ENCODE data around the gene PLA2G3.

GRCh38 chr22:31123292-31123602 lies 17.1 kb downstream of the PLA2G3 start:
- TF ChIP-seq MAFK (IDR thresholded peaks at IDR 0.05; ENCODE audit: partially characterized antibody) (no peak), HOXA7 (CRISPR knock-in tag; IDR thresholded peaks at IDR 0.05) (no peak), KDM1A (IDR thresholded peaks at IDR 0.05; ENCODE audit: low read depth) (no peak), REST (IDR thresholded peaks at IDR 0.05) (no peak), MYC (IDR thresholded peaks at IDR 0.05; ENCODE audit: borderline replicate concordance, low read length) (no peak), TP53 (CRISPR knock-in tag; IDR thresholded peaks at IDR 0.05) (no peak), BHLHE40 (IDR thresholded peaks at IDR 0.05; ENCODE audit: low read depth, low read length) (no peak), POLR2A (IDR thresholded peaks at IDR 0.05; ENCODE audit: low read length) (no peak)
- TF ChIP-seq, protein P1, sequence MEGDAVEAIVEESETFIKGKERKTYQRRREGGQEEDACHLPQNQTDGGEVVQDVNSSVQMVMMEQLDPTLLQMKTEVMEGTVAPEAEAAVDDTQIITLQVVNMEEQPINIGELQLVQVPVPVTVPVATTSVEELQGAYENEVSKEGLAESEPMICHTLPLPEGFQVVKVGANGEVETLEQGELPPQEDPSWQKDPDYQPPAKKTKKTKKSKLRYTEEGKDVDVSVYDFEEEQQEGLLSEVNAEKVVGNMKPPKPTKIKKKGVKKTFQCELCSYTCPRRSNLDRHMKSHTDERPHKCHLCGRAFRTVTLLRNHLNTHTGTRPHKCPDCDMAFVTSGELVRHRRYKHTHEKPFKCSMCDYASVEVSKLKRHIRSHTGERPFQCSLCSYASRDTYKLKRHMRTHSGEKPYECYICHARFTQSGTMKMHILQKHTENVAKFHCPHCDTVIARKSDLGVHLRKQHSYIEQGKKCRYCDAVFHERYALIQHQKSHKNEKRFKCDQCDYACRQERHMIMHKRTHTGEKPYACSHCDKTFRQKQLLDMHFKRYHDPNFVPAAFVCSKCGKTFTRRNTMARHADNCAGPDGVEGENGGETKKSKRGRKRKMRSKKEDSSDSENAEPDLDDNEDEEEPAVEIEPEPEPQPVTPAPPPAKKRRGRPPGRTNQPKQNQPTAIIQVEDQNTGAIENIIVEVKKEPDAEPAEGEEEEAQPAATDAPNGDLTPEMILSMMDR (IDR thresholded peaks at IDR 0.05): no peak

Data from A549 (cell line).